Measurements from ENCODE around the gene LCLAT1.
A peak's percentile ranks its signal among the peaks of the same experiment; 100 is the strongest.

The LCLAT1 gene

GRCh38 chr2:30427606-30428347 lies 19.3 kb upstream of the LCLAT1 start:
- Histone ChIP-seq H3K27ac (ENCODE audit: low read depth, low read length, severe bottlenecking) (no peak overlapping the region), H3K4me1 (ENCODE audit: control insufficient read depth, insufficient read depth, low read length, poor library complexity, severe bottlenecking) (peaks cover 3% of the 10 kb centered on the region), H3K36me3 (ENCODE audit: control insufficient read depth, insufficient read depth, low read length) (no peaks in the 10 kb centered on the region), H3K9me3 (ENCODE audit: control insufficient read depth, low read length) (no peaks in the 10 kb centered on the region), H3K4me3 (ENCODE audit: extremely low read depth, insufficient read depth, low read length, poor library complexity, severe bottlenecking) (no peak overlapping the region)
- 91 to 92% methylated on average over 6 of the region's 8 CpGs for WGBS, 2 experiments (ENCODE audit: insufficient coverage in 2 of 2)

GRCh38 chr2:30428348-30428662 lies 18.7 kb upstream of the LCLAT1 start:
- Histone ChIP-seq H3K9me3 (ENCODE audit: control insufficient read depth, low read length) (no peaks in the 10 kb centered on the region), H3K4me3 (ENCODE audit: extremely low read depth, insufficient read depth, low read length, poor library complexity, severe bottlenecking) (no peak overlapping the region), H3K36me3 (ENCODE audit: control insufficient read depth, insufficient read depth, low read length) (no peaks in the 10 kb centered on the region), H3K27ac (ENCODE audit: low read depth, low read length, severe bottlenecking) (no peak overlapping the region), H3K4me1 (ENCODE audit: control insufficient read depth, insufficient read depth, low read length, poor library complexity, severe bottlenecking) (peaks cover 3% of the 10 kb centered on the region)
- WGBS, 2 experiments (ENCODE audit: insufficient coverage in 2 of 2) = 92% methylated on average over 2 of the region's 2 CpGs; no CpG with 5 or more reads in 1 of the 2 experiments

GRCh38 chr2:30428827-30429461 lies 18.1 kb upstream of the LCLAT1 start:
- no peak overlapping the region for H3K4me3 ChIP-seq (ENCODE audit: extremely low read depth, insufficient read depth, low read length, poor library complexity, severe bottlenecking)
- H3K36me3 ChIP-seq (ENCODE audit: control insufficient read depth, insufficient read depth, low read length) = no peaks in the 10 kb centered on the region
- H3K27ac ChIP-seq (ENCODE audit: low read depth, low read length, severe bottlenecking) = no peak overlapping the region
- 100% methylated on average over 1 to 2 of the region's 3 CpGs for whole genome bisulfite sequencing, 2 experiments (ENCODE audit: insufficient coverage in 2 of 2)
- H3K9me3 ChIP-seq (ENCODE audit: control insufficient read depth, low read length) = no peaks in the 10 kb centered on the region
- peaks cover 9% of the 10 kb centered on the region for H3K4me1 ChIP-seq (ENCODE audit: control insufficient read depth, insufficient read depth, low read length, poor library complexity, severe bottlenecking)

GRCh38 chr2:30433541-30434299 lies 13.3 kb upstream of the LCLAT1 start:
- 76 to 81% methylated on average over 3 of the region's 8 CpGs for WGBS, 2 experiments (ENCODE audit: insufficient coverage in 2 of 2)
- peak overlapping the region; percentile 8 for H3K27ac ChIP-seq (ENCODE audit: low read depth, low read length, severe bottlenecking)
- H3K4me1 ChIP-seq (ENCODE audit: control insufficient read depth, insufficient read depth, low read length, poor library complexity, severe bottlenecking) = peaks cover 10% of the 10 kb centered on the region

GRCh38 chr2:30434708-30435107 lies 12.3 kb upstream of the LCLAT1 start:
- Histone ChIP-seq H3K4me1 (ENCODE audit: control insufficient read depth, insufficient read depth, low read length, poor library complexity, severe bottlenecking) (peaks cover 10% of the 10 kb centered on the region), H3K27ac (ENCODE audit: low read depth, low read length, severe bottlenecking) (no peak overlapping the region), H3K9me3 (ENCODE audit: control insufficient read depth, low read length) (no peaks in the 10 kb centered on the region), H3K36me3 (ENCODE audit: control insufficient read depth, insufficient read depth, low read length) (no peaks in the 10 kb centered on the region), H3K4me3 (ENCODE audit: extremely low read depth, insufficient read depth, low read length, poor library complexity, severe bottlenecking) (no peak overlapping the region)
- WGBS, 2 experiments (ENCODE audit: insufficient coverage in 2 of 2) = 91 to 93% methylated on average over 4 of the region's 4 CpGs

More at GRCh38 chr2:30433541-30434299, 13.3 kb upstream of the LCLAT1 start:
- no peak overlapping the region for H3K4me3 ChIP-seq (ENCODE audit: extremely low read depth, insufficient read depth, low read length, poor library complexity, severe bottlenecking)
- no peaks in the 10 kb centered on the region for H3K9me3 ChIP-seq (ENCODE audit: control insufficient read depth, low read length)
- H3K36me3 ChIP-seq (ENCODE audit: control insufficient read depth, insufficient read depth, low read length) = no peaks in the 10 kb centered on the region

GRCh38 chr2:30436859-30437435 lies 10.1 kb upstream of the LCLAT1 start:
- H3K36me3 ChIP-seq (ENCODE audit: control insufficient read depth, insufficient read depth, low read length) = no peaks in the 10 kb centered on the region
- H3K9me3 ChIP-seq (ENCODE audit: control insufficient read depth, low read length) = no peaks in the 10 kb centered on the region
- H3K27ac ChIP-seq (ENCODE audit: low read depth, low read length, severe bottlenecking) = peak overlapping the region; percentile 30
- H3K4me1 ChIP-seq (ENCODE audit: control insufficient read depth, insufficient read depth, low read length, poor library complexity, severe bottlenecking) = peaks cover 10% of the 10 kb centered on the region
- no peak overlapping the region for H3K4me3 ChIP-seq (ENCODE audit: extremely low read depth, insufficient read depth, low read length, poor library complexity, severe bottlenecking)
- 100% methylated on average over 1 of the region's 1 CpG; no CpG with 5 or more reads in 1 of the 2 experiments for WGBS, 2 experiments (ENCODE audit: insufficient coverage in 2 of 2)

- Histone ChIP-seq H3K4me1 (ENCODE audit: control insufficient read depth, insufficient read depth, low read length, poor library complexity, severe bottlenecking) (peaks cover 10% of the 10 kb centered on the region), H3K4me3 (ENCODE audit: extremely low read depth, insufficient read depth, low read length, poor library complexity, severe bottlenecking) (no peak overlapping the region), H3K36me3 (ENCODE audit: control insufficient read depth, insufficient read depth, low read length) (no peaks in the 10 kb centered on the region), H3K9me3 (ENCODE audit: control insufficient read depth, low read length) (no peaks in the 10 kb centered on the region), H3K27ac (ENCODE audit: low read depth, low read length, severe bottlenecking) (no peak overlapping the region)
- 91 to 97% methylated on average over 3 of the region's 4 CpGs for WGBS, 2 experiments (ENCODE audit: insufficient coverage in 2 of 2)
Measured at GRCh38 chr2:30437809-30438548, 9.1 kb upstream of the LCLAT1 start.

- no peaks in the 10 kb centered on the region for H3K36me3 ChIP-seq (ENCODE audit: control insufficient read depth, insufficient read depth, low read length)
- 83 to 89% methylated on average over 1 of the region's 3 CpGs for WGBS, 2 experiments (ENCODE audit: insufficient coverage in 2 of 2)
- H3K9me3 ChIP-seq (ENCODE audit: control insufficient read depth, low read length) = no peaks in the 10 kb centered on the region
- no peak overlapping the region for H3K4me3 ChIP-seq (ENCODE audit: extremely low read depth, insufficient read depth, low read length, poor library complexity, severe bottlenecking)
- no peak overlapping the region for H3K27ac ChIP-seq (ENCODE audit: low read depth, low read length, severe bottlenecking)
- H3K4me1 ChIP-seq (ENCODE audit: control insufficient read depth, insufficient read depth, low read length, poor library complexity, severe bottlenecking) = peaks cover under 1% of the 10 kb centered on the region
Measured at GRCh38 chr2:30439296-30439695, 7.8 kb upstream of the LCLAT1 start.

- no peak overlapping the region for H3K4me3 ChIP-seq (ENCODE audit: extremely low read depth, insufficient read depth, low read length, poor library complexity, severe bottlenecking)
- H3K4me1 ChIP-seq (ENCODE audit: control insufficient read depth, insufficient read depth, low read length, poor library complexity, severe bottlenecking) = no peaks in the 10 kb centered on the region
- WGBS, 2 experiments (ENCODE audit: insufficient coverage in 2 of 2) = 97 to 100% methylated on average over 3 to 5 of the region's 5 CpGs
- no peaks in the 10 kb centered on the region for H3K9me3 ChIP-seq (ENCODE audit: control insufficient read depth, low read length)
- no peaks in the 10 kb centered on the region for H3K36me3 ChIP-seq (ENCODE audit: control insufficient read depth, insufficient read depth, low read length)
- H3K27ac ChIP-seq (ENCODE audit: low read depth, low read length, severe bottlenecking) = no peak overlapping the region
Measured at GRCh38 chr2:30439879-30440278, 7.2 kb upstream of the LCLAT1 start.

GRCh38 chr2:30441023-30441422 lies 6.0 kb upstream of the LCLAT1 start:
- 89 to 100% methylated on average over 2 to 3 of the region's 7 CpGs for WGBS, 2 experiments (ENCODE audit: insufficient coverage in 2 of 2)

More at GRCh38 chr2:30441023-30441422, 6.0 kb upstream of the LCLAT1 start:
- H3K27ac ChIP-seq (ENCODE audit: low read depth, low read length, severe bottlenecking) = no peak overlapping the region
- no peak overlapping the region for H3K4me3 ChIP-seq (ENCODE audit: extremely low read depth, insufficient read depth, low read length, poor library complexity, severe bottlenecking)
- no peaks in the 10 kb centered on the region for H3K36me3 ChIP-seq (ENCODE audit: control insufficient read depth, insufficient read depth, low read length)
- H3K4me1 ChIP-seq (ENCODE audit: control insufficient read depth, insufficient read depth, low read length, poor library complexity, severe bottlenecking) = no peaks in the 10 kb centered on the region
- H3K9me3 ChIP-seq (ENCODE audit: control insufficient read depth, low read length) = no peaks in the 10 kb centered on the region

Data from mesodermal cell (in vitro differentiated cells).